Stimulated activated CD8-positive, alpha-beta memory T cell treated with anti-CD3 and anti-CD28 coated beads, Interleukin-7, amount 100 ng/mL, for 4 hours (primary cell): ENCODE data around the gene CUEDC1.

Experiments used
- DNase-seq, 2 donors: peaks; one replicate each; pipeline ENCODE4 v3.0.0-alpha.2; 2020; ENCODE audit warnings: low read depth in 2 of 2

CUEDC1 gene

DNA sequence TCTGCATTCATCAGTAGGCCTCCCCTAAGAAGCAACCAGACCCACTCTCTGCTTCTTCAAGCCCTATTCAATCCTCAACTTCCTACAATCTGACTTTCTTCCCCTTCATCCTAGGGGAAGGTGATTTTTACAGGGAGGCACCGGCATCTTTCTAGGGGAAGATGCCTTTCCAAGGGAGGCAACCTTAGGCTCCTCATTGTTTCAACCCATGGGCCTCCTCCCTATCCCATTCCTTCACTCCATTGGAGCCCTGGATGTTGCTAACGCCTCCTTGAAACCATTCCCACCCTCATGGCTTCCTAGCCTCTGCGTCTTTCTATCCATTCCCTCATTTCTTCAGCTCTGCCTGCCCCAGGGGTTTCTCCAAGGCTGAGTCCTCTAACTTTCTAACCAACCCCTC lies 2.7 kb upstream of the CUEDC1 start:
- DNase-seq: no peak

DNA sequence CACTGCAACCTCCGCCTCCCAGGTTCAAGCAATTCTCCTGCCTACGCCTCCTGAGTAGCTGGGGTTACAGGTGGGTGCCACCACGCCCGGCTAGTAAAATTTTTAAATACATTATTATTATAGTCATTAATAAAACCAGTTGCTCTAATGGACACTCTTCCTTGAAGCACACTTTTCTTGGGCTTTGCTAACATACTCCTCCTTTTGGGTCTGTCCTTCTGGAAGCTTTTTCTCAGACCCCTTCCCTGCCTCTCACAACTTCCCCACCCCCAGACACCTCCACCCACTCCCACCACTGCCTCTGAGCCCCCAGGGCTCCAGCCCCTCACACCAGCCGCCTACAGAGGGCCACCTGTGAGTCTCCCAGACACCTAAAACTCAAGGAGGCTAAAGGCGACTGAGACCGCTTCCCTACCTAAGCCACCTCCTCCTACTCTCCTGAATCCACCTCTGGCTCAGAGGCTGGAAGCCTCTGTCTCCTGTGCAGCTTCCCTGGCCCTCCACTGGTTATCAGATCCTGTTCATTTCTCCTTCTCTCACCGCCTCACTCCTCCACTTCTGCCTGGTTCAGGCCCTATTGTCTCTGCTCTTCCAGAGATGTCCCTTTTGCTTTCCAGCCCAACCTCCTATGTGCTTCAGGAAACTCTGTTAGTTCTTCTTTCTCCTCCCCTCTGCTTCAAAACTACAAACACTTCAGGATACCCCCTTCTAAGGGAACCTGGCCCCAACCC lies 2.1 kb upstream of the CUEDC1 start:
- no peak for DNase-seq

DNA sequence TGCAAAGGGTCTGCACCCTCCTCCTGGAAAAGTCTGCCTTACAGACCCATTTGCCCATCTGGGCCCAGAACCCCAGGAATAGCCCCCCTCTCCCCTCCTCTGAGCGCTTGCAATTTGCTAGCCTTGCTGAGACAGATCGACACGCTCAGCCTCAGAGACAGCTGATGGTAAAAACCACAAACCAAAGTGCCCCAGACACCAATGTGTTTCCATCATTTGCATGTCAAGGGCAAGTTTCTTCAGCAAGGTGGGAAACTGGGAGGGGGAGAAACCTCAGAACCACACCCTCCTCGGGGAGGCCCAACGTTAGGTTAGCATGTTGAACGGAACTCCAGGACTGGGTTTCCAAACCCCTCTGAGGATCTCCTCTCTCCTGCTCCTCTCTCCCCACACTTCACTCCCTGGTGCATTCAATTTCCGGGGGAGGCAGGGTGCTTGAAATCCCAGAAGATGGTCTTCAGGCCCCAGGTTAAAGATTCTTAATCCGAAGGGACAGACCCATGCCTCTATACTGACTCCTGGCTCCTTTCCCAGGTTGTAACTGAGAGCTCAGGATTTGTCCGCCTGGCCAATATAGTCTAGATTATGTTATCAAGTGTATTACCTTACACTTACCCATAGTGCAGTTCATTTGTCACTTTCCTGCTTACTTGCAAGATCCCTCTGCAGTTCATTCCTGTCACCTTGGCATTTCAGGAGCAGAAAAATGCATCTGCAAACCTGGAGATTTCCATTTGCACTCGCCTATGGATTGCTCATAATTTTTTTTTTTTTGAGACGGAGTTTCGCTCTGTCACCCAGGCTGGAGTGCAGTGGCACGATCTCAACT lies 1.3 kb upstream of the CUEDC1 start:
- DNase-seq: peak; percentile 15 to 29

DNA sequence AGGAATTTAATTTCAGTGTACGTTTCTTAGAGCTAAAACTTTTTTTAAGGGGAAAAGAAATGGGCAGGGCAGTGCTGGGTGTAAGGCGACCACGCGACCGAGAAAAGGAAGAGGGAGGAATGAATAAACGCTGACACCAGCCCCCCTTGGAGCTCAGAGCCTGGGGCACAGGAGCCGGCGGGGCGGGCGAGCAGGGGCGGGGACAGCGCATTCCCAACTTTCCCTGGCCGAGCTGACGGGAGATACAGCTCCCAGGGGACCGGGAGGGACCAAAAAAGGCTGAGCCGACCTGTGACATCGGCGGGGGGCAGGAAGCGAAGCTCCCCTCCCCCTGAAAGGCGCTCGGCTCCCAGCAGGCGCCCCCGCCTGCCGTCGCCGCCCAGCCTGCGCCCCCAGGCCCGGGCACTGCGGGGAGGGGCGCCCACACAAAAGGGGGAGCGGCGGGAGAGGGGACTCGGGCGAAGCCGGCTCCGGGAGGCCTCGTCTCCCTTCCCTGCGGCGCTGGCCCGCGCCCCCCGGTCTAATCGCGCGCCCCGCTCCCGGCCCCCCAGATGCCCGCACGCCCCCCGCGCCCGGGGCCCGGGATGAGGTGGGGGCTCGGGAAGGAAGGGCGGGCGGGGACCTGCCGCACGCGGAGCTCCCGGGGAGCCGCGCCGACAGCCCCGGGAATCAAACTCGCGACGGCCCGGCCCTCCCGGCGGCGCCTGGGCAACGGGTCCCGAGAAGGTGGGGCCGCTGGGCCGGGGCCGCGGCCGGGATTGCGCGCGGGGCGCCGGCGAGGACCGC lies 622 bp downstream of the CUEDC1 start:
- no peak for DNase-seq

DNA sequence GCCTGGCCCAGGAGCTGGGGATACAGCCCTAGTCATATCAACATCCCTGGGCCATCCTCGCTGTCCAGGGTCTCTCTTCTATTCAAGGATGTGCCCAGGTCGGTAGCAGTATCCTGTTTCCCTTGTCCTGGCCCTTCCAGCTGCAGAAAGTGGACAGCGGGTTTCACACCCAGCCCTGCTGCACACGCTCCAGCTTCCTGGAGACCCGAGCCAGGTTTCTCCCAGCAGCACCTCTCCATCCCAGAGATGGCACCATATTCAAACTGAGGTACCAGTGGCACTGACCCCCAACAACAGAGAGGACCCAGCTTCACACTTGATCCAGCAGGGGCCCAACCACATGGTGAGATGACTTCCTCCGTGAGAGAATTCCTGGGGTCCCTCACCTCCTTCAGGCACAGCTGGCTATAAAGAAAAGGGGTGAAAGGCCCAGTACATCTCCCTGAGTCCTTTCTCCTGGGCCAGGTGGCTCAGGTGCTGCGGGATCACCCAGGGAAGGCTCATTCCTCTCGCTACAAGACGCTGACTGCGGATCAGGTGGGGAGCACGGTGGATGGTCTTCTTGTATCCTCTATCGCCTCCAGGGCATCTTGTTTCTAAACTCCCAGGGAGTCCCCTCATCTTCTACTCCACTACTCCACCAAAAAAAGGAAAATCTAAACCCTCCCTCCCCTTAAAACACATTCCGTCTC lies 1.4 kb downstream of the CUEDC1 start:
- no peak for DNase-seq

DNA sequence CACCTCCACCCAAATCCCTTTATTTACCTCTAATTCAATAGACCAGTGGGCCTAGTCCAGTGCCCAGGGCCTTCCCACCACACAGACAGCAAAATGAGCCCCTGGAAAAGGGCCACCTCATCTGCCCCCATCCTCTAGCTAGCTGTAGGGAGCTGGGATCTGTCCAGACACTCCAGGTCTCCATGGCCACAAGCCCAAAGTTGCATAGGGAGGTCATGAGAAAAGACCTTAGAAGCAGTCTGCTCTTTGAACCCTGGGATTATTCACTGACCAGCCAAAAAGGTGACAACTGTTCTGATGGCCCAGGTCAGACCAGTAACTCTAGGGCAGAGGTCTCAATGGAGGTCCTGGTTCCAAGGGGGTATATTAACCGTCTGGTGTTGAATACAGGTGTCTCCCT lies 2.0 kb downstream of the CUEDC1 start:
- no peak for DNase-seq

DNA sequence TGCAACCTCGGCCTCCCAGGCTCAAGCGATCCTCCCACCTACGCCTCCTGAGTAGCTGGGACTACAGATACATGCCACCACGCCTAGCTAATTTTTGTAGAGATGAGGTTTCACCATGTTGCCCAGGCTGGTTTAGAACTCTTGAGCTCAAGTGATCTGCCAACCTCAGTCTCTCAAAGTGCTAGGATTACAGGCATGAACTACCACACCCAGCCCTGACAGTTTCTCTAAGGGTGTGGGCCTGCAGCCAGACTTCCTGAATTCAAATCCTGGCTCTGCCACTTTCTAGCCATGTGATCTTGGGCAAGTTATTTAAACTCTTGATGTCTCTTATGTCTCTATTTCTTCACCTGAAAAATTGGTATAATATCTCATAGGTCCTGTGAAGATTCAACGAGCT lies 5.6 kb downstream of the CUEDC1 start:
- DNase-seq: no peak

DNA sequence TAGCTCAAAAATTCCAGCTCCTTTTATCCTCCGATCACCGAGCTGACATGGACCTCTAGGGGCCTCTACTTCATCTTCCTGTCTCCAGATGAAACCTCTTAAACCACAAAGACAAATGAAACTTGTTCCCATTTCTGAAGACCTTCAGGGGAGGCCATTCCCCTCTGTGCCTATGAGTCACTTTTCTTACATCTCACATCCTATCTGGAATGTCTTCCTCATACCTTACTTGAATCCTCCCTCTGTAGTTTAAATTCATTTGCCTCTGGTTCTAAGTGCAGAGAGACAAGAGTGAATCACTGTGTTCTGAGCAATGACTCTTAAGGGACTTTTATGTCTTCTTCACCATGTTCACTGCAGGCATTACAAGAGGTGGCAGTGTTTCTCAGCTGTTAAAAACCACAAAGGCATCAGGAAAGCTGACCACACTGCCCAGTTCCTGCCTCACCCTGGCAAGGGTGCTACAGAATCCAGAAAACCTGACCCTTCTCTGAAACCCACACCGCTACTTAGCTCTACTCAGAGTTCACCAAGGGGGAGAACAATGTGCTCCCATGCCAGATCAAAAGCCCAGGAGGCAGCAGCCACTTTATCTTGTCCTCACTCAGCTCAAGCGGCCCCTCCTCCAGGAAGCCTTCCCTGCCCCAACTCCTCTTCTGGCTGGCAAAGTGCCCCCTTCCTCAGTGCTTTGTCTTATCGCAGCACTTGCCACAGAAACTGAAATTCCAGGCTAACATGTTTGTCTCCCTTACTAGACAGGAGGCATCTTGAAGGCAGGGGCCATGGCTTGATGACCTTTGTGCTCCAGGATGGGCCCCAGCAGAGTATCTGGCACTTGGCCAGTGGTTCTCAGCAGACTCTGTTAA lies 6.4 kb downstream of the CUEDC1 start:
- DNase-seq: no peak

DNA sequence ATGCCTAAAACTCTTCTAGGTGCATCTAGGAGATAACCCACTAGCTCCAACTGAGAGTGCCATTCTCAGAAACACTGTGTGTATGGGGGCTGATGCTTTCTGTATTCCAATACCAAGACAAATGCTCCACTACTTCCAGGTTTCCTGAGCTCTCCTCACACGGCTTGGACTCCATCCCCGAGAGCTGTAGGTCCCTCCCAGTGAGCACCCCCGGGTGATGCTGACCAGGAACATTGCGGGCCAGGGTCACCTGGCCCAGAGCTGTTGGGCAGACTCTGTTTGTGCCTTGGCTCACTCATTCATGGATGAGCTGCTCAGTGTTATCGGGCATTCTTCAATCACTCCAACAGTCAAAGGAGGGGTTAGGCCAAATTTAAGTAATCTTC lies 7.0 kb downstream of the CUEDC1 start:
- no peak for DNase-seq

DNA sequence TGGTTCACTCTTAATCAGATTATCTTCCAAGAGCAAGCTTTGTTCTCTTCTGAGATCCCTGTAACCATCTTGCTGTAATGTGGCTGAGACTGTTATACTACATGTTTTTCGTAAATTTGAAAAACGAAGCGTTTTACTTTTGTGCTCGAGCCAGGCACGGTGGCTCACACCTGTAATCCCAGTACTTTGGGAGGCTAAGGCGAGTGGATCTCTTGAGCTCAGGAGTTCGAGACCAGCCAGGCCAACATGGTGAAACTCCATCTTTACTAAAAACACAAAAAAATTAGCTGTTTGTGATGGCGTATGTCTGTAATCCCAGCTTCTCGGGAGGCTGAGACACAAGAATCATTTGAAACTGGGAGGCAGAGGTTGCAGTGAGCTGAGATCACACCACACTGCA lies 7.8 kb downstream of the CUEDC1 start:
- no peak for DNase-seq

DNA sequence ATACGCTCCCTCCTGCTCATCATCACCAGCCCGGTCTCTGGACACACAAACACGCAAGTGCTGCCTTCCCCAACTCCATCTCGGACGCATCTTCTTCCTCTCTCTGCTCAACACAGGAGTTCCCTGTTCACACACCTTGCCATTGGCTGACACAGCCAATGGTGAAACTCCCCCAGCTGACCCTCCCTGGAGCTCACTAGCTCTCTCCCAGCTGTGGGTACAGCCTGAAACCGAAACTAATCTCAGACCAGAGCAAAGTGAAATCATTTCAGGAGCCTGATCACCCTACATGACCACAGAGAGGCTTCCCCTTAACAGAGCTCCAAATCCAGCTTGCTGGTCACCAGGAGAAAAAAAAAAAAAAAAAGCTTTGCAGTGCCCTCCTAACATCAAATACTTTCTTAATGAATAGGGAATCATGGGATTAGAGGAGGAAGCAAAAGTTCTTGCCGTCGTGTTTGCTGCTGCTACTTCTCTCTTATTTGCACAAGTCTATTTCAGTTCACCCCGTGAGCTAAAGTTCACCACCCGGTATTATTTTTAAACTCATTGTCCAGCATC lies 8.3 kb downstream of the CUEDC1 start:
- peak in 1 of 2 donors; percentile 17 for DNase-seq

DNA sequence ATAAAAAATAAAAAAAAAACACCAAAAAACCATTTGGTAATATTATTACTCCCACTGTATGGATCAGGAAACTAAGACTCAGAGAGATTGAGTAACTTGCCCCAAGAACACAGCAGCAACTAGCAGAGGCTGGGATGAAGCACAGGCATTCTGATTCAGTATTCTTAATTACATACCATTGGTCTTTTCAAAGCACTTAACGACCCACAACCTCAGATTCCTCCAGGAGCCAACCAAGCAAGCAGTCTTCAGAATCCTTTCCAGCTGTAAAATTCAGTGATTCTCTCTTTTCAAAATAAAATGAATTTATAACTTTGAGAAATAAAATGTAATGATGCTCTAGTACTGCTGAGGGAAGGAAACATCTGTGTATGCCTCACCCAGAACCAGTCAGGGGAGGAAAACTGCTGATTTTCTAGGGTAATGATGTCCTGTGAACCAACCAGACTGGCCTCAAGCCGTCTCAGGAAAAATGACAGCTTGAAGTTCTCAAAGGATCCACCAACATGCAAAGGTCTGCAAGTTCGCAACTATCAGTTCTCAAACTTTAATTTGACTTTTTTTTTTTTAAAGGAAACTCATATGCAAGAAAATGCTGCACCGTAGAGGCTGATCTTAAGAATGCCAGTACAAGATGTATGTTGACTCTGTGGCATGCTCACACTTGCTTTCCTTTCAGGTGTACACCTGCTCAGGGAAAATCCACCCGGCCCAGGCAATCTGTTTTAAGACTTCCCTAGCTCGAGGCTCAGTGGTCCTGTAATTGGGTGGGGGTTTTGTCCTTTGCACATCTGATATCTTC lies 9.0 kb downstream of the CUEDC1 start:
- DNase-seq: no peak

DNA sequence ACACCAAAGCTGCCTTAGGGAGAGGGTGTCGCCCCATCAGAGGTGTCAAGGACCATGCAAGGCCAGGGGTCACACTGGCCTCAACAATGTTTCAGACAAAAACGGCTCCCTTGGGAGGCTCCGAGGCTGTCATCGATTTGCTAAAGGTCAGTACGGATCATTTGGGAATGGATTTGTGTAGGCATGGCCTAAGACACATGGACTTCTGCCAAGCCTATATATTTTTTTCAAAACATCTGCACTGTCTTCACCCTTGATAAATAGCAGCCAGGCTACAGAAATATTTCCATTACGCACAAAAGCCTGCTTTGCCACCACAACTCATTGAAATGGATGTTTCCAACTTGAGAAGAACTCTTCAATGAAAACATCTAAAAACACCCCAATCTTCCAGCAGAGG lies 10.3 kb downstream of the CUEDC1 start:
- no peak for DNase-seq

DNA sequence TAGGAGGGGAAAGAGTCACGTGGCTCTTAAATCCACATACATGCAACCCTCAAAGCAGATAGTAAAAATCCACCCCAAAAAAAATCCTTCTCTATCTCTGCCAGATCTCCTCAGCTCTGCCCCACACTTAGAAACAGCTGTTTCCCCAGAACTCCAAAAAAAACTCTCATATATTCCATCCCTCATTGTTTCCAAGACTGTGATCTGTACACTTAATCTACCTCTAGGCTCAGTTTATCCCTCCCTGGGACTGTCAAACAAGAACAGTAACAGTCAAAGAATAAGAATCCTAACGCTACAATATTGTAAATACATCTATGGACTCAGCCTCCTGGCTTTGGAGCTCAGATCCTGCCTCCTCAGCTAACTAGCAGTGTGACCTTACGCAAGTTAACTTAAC lies 11.6 kb downstream of the CUEDC1 start:
- DNase-seq: no peak

DNA sequence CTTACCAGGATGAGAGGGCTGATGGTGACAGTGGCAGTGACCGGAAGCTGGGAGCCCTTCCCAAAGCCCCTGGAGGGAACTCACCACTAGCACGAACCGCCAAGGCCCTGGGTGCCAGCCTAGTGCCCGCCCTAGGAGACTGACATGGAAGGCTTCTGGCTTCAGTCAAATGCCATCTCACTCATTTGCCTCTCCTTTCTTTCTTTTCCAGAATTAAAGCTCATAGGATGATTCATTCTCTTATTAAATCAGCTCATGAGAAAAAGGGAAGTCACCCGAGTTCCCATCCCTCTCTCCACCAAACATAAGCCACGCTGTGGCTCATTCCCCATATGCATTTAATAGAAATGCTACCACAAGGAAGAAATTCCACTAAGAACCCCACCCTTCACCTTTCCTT lies 12.1 kb downstream of the CUEDC1 start:
- DNase-seq: no peak

DNA sequence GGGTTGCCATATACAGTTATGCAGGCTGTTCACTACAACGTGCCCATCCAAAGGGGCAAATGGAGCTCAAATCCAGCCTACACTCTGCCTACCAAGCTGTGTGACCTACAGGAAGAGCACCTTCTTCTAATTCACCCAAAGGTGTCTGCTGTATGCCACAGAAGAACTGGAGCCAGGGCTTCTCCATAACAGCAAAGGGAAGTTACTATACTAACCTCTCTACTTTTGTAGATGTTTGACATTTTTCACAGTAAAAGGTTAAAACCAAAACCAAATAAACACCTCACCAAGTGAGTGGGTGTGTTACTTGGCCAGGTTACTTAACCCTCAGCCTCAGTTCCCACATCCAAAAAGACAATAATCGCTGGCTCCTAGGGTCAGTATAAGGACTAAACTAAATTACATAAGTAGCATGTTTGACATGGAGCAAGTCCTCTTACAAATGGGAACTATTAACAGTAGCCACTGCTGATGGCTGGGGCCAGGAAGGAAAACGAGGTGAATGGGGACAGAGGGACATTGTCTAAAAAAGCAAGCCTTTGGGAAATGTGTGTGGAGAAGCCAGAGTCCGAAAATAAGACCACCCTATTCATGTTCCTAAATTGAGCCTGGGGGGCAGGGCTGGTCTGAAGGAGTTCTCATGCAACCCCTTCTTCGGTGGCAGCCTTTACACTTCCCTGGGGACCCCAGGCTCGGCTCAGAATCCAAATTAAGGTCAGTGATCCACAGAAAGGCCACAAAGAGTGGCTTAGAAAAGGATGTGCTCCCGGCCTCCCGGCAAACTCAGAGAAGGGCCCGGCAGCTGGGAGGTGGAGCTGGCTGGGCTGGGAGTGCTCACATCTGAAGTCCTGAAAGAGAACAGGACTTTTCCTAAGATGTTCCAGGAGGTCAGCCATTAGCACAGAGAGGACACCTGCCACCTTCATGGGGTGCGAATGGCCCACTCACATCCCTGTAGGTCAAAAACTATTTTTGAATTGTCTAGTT lies 13.5 kb downstream of the CUEDC1 start:
- DNase-seq: no peak

DNA sequence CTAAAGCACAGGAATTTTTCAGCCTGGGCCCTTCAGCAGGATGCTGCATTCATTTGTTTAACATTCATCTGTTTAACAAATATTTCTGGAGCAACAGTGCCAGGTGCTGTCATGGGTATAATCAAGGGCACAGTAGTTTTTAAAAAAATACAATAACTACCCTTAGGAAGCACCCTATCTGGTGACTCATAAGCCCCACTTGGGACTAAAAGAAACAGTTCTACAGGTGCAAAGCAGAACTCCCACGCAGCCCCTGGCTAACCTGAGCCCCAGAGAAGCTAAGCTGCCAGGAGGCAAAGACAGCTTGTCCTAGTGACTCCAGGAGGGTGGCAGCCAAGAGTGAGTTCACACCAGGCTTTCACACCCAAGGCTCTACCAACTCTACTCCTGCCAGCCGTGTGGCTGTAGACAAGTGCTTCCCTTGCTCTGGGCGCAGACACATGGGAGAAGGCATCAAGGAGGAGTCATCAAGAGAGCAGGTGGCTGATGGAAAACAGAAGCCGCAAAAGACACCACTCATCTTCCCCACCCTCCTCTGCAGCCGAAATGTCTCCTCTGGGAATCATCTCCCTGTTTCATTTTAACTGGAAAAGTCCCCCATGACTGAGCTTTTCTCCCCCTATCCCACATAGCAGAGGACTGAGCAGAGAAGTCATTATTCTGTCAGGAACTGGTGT lies 14.4 kb downstream of the CUEDC1 start:
- DNase-seq: peak; percentile 11 to 21

DNA sequence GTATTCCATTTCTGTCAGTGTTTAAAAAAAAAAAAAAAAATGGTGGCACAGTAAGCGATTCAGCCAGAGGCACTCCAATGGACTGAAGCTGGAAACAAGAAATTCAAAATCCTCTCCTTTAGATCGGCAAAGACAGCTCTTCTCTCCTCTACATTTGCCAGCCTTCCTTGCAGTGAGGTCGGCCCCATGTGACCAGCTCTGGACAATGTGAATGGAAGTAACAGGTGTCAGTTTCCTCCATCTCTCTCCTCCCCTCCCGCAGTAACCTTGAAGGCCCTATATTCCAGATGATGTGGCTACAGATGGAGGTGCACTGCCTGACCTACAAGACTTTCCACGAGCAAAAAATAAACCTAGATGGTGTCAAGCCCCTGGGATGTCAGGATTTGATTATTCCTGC lies 15.0 kb downstream of the CUEDC1 start:
- DNase-seq: no peak
